Measurements from ENCODE around the gene SLAIN2.

GRCh38 chr4:48305508-48305907 is 35.8 kb upstream of the SLAIN2 start:
- no peak for TF ChIP-seq POLR2A (IDR thresholded peaks at IDR 0.05)
- TF ChIP-seq, protein P1, sequence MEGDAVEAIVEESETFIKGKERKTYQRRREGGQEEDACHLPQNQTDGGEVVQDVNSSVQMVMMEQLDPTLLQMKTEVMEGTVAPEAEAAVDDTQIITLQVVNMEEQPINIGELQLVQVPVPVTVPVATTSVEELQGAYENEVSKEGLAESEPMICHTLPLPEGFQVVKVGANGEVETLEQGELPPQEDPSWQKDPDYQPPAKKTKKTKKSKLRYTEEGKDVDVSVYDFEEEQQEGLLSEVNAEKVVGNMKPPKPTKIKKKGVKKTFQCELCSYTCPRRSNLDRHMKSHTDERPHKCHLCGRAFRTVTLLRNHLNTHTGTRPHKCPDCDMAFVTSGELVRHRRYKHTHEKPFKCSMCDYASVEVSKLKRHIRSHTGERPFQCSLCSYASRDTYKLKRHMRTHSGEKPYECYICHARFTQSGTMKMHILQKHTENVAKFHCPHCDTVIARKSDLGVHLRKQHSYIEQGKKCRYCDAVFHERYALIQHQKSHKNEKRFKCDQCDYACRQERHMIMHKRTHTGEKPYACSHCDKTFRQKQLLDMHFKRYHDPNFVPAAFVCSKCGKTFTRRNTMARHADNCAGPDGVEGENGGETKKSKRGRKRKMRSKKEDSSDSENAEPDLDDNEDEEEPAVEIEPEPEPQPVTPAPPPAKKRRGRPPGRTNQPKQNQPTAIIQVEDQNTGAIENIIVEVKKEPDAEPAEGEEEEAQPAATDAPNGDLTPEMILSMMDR (IDR thresholded peaks at IDR 0.05), result no peak

Data from heart left ventricle (tissue), 13 donors.